SK-N-SH (cell line): ENCODE measurements around the gene TBC1D8. TPM values are rescaled to one million over a fixed set of nuclear protein-coding genes. Genes with fewer than 3 reads are reported as not detected.

Experiments used
- CTCF ChIA-PET: fragments of 300-600, 350-600 bp; formaldehyde crosslinking; extraction: SDS; loops from one replicate; lab custom pipeline; 2021; lab: Yijun Ruan, JAX
- POLR2A ChIA-PET: fragments of 350-600 bp; sonication (Branson Sonifier 250); formaldehyde crosslinking; extraction: SDS; loops from one replicate; lab custom pipeline; 2020; ENCODE audit warnings: antibody characterized with exemption, inconsistent platforms; lab: Yijun Ruan, JAX
- DNase-seq: peaks from one replicate; pipeline ENCODE4 v3.0.0; 2012
- H2AFZ ChIP-seq: fragments of 200-600 bp; sonication (generic); 2 replicates; pipeline ENCODE4 v1.8.1; 2016; ENCODE audit warnings: antibody characterized with exemption, mild to moderate bottlenecking, low read depth
- H3F3A ChIP-seq: fragments of 200-600 bp; sonication (generic); replicated peaks from 2 replicates; pipeline ENCODE3; 2016; ENCODE audit warnings: antibody characterized with exemption, mild to moderate bottlenecking; ENCODE audit not compliant: insufficient read depth
- H3K27ac ChIP-seq, 2 experiments: fragments of 200-500 bp in 1 of 2; fragments of 200-600 bp in 1 of 2; sonication (Bioruptor generic) in 1 of 2; sonication (generic), shearing (Covaris generic) in 1 of 2; 2 replicates each; pipeline versions ENCODE4 v1.5.1 to v1.6.1; 2014 to 2016; ENCODE audit warnings: low read depth in 2 of 2, inconsistent platforms in 1 of 2, low read length in 1 of 2, mild to moderate bottlenecking in 1 of 2, mixed read lengths in 1 of 2
- H3K27me3 ChIP-seq: fragments of 200-600 bp; sonication (generic), shearing (Covaris generic); 2 replicates; pipeline ENCODE4 v1.6.1; 2016; ENCODE audit warnings: mixed run types; ENCODE audit not compliant: insufficient read depth
- H3K36me3 ChIP-seq, 2 experiments: fragments of 200-500 bp in 1 of 2; fragments of 200-600 bp in 1 of 2; sonication (Bioruptor generic) in 1 of 2; sonication (generic) in 1 of 2; replicated peaks in 1 of 2; 2 replicates each; pipeline versions ENCODE3 to v1.5.1; 2014 to 2016; ENCODE audit warnings: low read length in 1 of 2, mild to moderate bottlenecking in 1 of 2; ENCODE audit not compliant: insufficient read depth in 2 of 2, control insufficient read depth in 1 of 2
- H3K4me1 ChIP-seq, 2 experiments: fragments of 200-500 bp in 1 of 2; fragments of 200-600 bp in 1 of 2; sonication (Bioruptor generic) in 1 of 2; sonication (generic), shearing (Covaris generic) in 1 of 2; 2 replicates each; pipeline versions ENCODE4 v1.5.1 to v1.6.1; 2014 to 2016; ENCODE audit warnings: low read depth in 1 of 2, low read length in 1 of 2, mixed run types in 1 of 2; ENCODE audit not compliant: insufficient read depth in 2 of 2, control insufficient read depth in 1 of 2
- H3K4me2 ChIP-seq: fragments of 200-600 bp; sonication (generic), shearing (Covaris generic); 2 replicates; pipeline ENCODE4 v1.6.1; 2017; ENCODE audit warnings: mixed run types
- H3K4me3 ChIP-seq, 2 experiments: fragments of 200-500 bp in 1 of 2; fragments of 200-600 bp in 1 of 2; sonication (Bioruptor generic) in 1 of 2; sonication (generic), shearing (Covaris generic) in 1 of 2; 2 replicates each; pipeline versions ENCODE4 v1.5.1 to v1.8.1; 2014 to 2016; ENCODE audit warnings: low read depth in 2 of 2, inconsistent platforms in 1 of 2, low read length in 1 of 2, mild to moderate bottlenecking in 1 of 2, mixed read lengths in 1 of 2, moderate library complexity in 1 of 2
- H3K79me2 ChIP-seq: fragments of 200-600 bp; sonication (generic); 2 replicates; pipeline ENCODE4 v1.8.1; 2017; ENCODE audit warnings: mild to moderate bottlenecking; ENCODE audit not compliant: insufficient read depth
- H3K9ac ChIP-seq: fragments of 200-600 bp; sonication (generic); 2 replicates; pipeline ENCODE4 v1.6.1; 2017; ENCODE audit warnings: mixed run types
- H3K9me2 ChIP-seq: fragments of 200-600 bp; sonication (generic); 2 replicates; pipeline ENCODE4 v1.6.1; 2017; ENCODE audit warnings: mixed run types
- H3K9me3 ChIP-seq: fragments of 200-600 bp; sonication (generic); 2 replicates; pipeline ENCODE4 v1.6.1; 2017; ENCODE audit warnings: mixed run types, mild to moderate bottlenecking, moderate library complexity
- H4K20me1 ChIP-seq: fragments of 200-600 bp; sonication (generic); 2 replicates; pipeline ENCODE4 v1.6.1; 2017; ENCODE audit warnings: mild to moderate bottlenecking, mixed run types; ENCODE audit not compliant: insufficient read depth
- CHD2 ChIP-seq: fragments of 150-350 bp; IDR thresholded peaks from 2 replicates; pipeline ENCODE4 v1.6.1; 2018; ENCODE audit warnings: low read length; ENCODE audit not compliant: partially characterized antibody
- ELF1 ChIP-seq: IDR thresholded peaks from 2 replicates; pipeline ENCODE4 v1.4.0; 2012
- FOXM1 ChIP-seq: IDR thresholded peaks from 2 replicates; pipeline ENCODE4 v1.4.0; 2012; ENCODE audit warnings: low read depth, mild to moderate bottlenecking
- MXI1 ChIP-seq: IDR thresholded peaks from 2 replicates; pipeline ENCODE4 v1.6.1; 2012; ENCODE audit warnings: mild to moderate bottlenecking, low read depth, low read length, improper control_type of control experiment
- RAD21 ChIP-seq: IDR thresholded peaks from 2 replicates; pipeline ENCODE4 v1.6.1; 2012; ENCODE audit warnings: mild to moderate bottlenecking, low read length
- RCOR1 ChIP-seq: fragments of 150-350 bp; IDR thresholded peaks from 2 replicates; pipeline ENCODE4 v1.6.1; 2017; ENCODE audit warnings: antibody characterized with exemption, low read length
- RXRA ChIP-seq: IDR thresholded peaks from 2 replicates; pipeline ENCODE4 v1.4.0; 2012; ENCODE audit warnings: low read depth, mild to moderate bottlenecking, borderline replicate concordance
- WGBS: methylation state at CpG from one replicate; pipeline ENCODE4 v1.1.6; 2017; ENCODE audit warnings: low lambda C conversion rate; 5-methylcytosine and 5-hydroxymethylcytosine counted together
- polyA plus RNA-seq, 3 experiments: library from polyadenylated mRNA; depleted of rRNA; stranded (reverse); fragments of >200 nt; gene quantifications; 2 replicates each; pipeline ENCODE4 v1.2.3, GENCODE V29; 2012
- TF ChIP-seq, protein P1 (sequence below): IDR thresholded peaks from 2 replicates; pipeline ENCODE4; 2012
- TF ChIP-seq, protein P2 (sequence below): IDR thresholded peaks from 2 replicates; pipeline ENCODE4 v1.6.1; 2012; ENCODE audit warnings: mild to moderate bottlenecking, low read depth, low read length, moderate library complexity

The TBC1D8 gene
- polyA plus RNA-seq, 1 of the 3 experiments (the other 2 are of a cell fraction), result 5.3 TPM

DNA sequence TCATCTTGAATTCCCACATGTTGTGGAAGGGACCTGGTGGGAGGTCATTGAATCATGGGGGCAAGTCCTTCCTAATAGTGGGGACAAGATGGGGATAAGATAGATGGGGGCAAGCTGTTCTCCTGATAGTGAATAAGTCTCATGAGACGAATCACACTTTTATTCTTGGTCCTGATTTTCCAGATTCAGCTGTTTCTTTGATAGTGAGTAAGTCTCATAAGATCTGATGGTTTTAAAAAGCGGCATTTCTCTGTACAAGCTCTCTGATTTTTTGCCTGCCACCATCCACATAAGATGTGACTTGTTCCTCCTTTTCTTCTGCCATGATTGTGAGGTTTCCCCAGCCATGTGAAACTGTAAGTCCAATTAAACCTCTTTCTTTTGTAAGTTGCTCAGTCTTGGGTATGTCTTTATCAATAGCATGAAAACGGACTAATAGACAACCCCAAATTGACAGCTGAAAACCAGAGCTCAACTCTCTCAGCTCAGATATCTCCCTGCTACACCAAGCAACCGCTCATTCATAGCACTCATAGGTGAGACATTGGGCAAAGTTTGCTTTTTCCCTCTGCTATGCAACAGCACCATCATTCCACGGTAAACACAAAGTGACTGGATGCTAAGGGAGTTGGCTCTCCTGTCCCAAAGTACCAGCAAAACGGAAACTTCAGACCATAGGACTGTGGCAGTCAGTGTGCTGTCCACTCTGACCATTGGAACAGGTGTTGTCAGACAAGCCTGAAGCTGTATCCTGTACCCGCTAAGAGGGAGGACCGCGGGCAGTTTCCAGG lies 44.9 kb upstream of the TBC1D8 start (continued):
- TF ChIP-seq, protein P1, sequence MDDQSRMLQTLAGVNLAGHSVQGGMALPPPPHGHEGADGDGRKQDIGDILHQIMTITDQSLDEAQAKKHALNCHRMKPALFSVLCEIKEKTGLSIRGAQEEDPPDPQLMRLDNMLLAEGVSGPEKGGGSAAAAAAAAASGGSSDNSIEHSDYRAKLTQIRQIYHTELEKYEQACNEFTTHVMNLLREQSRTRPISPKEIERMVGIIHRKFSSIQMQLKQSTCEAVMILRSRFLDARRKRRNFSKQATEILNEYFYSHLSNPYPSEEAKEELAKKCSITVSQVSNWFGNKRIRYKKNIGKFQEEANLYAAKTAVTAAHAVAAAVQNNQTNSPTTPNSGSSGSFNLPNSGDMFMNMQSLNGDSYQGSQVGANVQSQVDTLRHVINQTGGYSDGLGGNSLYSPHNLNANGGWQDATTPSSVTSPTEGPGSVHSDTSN, result no peak
- TF ChIP-seq MXI1 (no peak), RCOR1 (no peak), RXRA (no peak)
- TF ChIP-seq, all 33 proteins: peak for 0

- Histone ChIP-seq H3K4me3 (no peak overlapping the region), H2AFZ (no peak overlapping the region), H3K4me1 (peaks cover 0 to 2% of the 10 kb centered on the region in 2 experiments; a peak in 1 of 4 replicates), H3K36me3 (no peaks in the 10 kb centered on the region), H3K27me3 (no peaks in the 10 kb centered on the region), H3K4me2 (no peak overlapping the region), H3K79me2 (no peaks in the 10 kb centered on the region), H3K27ac (no peak overlapping the region), H3K9ac (no peak overlapping the region), H3K9me3 (no peaks in the 10 kb centered on the region), H4K20me1 (no peaks in the 10 kb centered on the region), H3K9me2 (no peaks in the 10 kb centered on the region), H3F3A (no peaks in the 10 kb centered on the region)
- CTCF ChIA-PET, result interaction anchor here (7.0 kb wide), 1 partner anchor 11 kb away, joined by 44 read pairs; no protein-coding TSS in a partner anchor
- POLR2A ChIA-PET, result no interaction called here
- no peak for DNase-seq
- TF ChIP-seq CHD2 (no peak), MXI1 (no peak), FOXM1 (no peak), RCOR1 (no peak), ELF1 (no peak), RAD21 (no peak)
- TF ChIP-seq, protein P2, sequence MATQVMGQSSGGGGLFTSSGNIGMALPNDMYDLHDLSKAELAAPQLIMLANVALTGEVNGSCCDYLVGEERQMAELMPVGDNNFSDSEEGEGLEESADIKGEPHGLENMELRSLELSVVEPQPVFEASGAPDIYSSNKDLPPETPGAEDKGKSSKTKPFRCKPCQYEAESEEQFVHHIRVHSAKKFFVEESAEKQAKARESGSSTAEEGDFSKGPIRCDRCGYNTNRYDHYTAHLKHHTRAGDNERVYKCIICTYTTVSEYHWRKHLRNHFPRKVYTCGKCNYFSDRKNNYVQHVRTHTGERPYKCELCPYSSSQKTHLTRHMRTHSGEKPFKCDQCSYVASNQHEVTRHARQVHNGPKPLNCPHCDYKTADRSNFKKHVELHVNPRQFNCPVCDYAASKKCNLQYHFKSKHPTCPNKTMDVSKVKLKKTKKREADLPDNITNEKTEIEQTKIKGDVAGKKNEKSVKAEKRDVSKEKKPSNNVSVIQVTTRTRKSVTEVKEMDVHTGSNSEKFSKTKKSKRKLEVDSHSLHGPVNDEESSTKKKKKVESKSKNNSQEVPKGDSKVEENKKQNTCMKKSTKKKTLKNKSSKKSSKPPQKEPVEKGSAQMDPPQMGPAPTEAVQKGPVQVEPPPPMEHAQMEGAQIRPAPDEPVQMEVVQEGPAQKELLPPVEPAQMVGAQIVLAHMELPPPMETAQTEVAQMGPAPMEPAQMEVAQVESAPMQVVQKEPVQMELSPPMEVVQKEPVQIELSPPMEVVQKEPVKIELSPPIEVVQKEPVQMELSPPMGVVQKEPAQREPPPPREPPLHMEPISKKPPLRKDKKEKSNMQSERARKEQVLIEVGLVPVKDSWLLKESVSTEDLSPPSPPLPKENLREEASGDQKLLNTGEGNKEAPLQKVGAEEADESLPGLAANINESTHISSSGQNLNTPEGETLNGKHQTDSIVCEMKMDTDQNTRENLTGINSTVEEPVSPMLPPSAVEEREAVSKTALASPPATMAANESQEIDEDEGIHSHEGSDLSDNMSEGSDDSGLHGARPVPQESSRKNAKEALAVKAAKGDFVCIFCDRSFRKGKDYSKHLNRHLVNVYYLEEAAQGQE, result no peak
- 82% methylated on average over 9 of the region's 11 CpGs for WGBS
These were observed 41.9 kb upstream of the TBC1D8 start for GRCh38 chr2:101193033-101193626.
